Gastrocnemius medialis (tissue), 4 donors: ENCODE results near the gene IL17RB. TPM values are rescaled to one million over a fixed set of nuclear protein-coding genes. Genes with fewer than 3 reads are reported as not detected.

Experiments used
- ATAC-seq, 2 donors: fragments of 150-250 bp; one replicate each; pipeline ENCODE4 v1.9.1; 2016
- DNase-seq, 2 donors: peaks; one replicate each; pipeline ENCODE4 v3.0.0-alpha.2; 2019
- H3K27ac ChIP-seq, 4 donors: fragments of 200-600 bp; sonication (generic); 1 replicate in 1 of 4; 2 replicates in 3 of 4; pipeline ENCODE4 v1.5.1; 2016 to 2018; ENCODE audit warnings: mild to moderate bottlenecking in 2 of 4, moderate library complexity in 1 of 4
- H3K27me3 ChIP-seq, 3 donors: fragments of 200-600 bp; sonication (generic) in 2 of 3; 1 replicate in 1 of 3; 2 replicates in 2 of 3; pipeline versions ENCODE4 v1.5.1 to v1.6.0; 2016 to 2019; ENCODE audit warnings: mild to moderate bottlenecking in 1 of 3, moderate library complexity in 1 of 3
- H3K36me3 ChIP-seq, 2 donors: fragments of 200-600 bp; sonication (generic) in 1 of 2; one replicate each; pipeline ENCODE4 v1.5.1; 2017 to 2018
- H3K4me1 ChIP-seq, 2 donors: fragments of 200-600 bp; sonication (generic) in 1 of 2; one replicate each; pipeline ENCODE4 v1.5.1; 2016 to 2017; ENCODE audit warnings: mild to moderate bottlenecking in 2 of 2
- H3K4me3 ChIP-seq, 4 donors: fragments of 200-600 bp; sonication (generic) in 3 of 4; 1 replicate in 1 of 4; 2 replicates in 3 of 4; pipeline ENCODE4 v1.5.1; 2016 to 2019; ENCODE audit warnings: mild to moderate bottlenecking in 2 of 4
- H3K9me3 ChIP-seq, 3 donors: fragments of 200-600 bp; sonication (generic) in 2 of 3; 1 replicate in 1 of 3; 2 replicates in 2 of 3; pipeline ENCODE4 v1.5.1; 2016 to 2019
- POLR2A ChIP-seq, 2 donors: fragments of 450-650 bp; IDR thresholded peaks; one replicate each; pipeline ENCODE4 v1.6.1; 2017; ENCODE audit warnings: antibody characterized with exemption in 2 of 2, mild to moderate bottlenecking in 2 of 2, moderate library complexity in 2 of 2
- in situ Hi-C, 4 donors: fragments of 200-750 bp; cut with MboI; loops; one replicate each; pipeline versions ENCODE4 v1.15.0 to v1.8.0; 2017; ENCODE audit warnings: low sequenced_read_pairs in 4 of 4
- intact Hi-C: fragments of 100-400 bp; cut with DNase I; formaldehyde crosslinking; loops from one replicate; pipeline ENCODE4 v1.15.1; 2023; ENCODE audit warnings: low total_unique reads
- total RNA-seq, 4 donors: library from RNA; depleted of rRNA; stranded (reverse); fragments of >200 nt; gene quantifications; one replicate each; pipeline versions ENCODE4 v1.1.0 to v1.2.3, GENCODE V29; 2016
- TF ChIP-seq, protein P1 (sequence below), 5 experiments: fragments of 450-650 bp in 3 of 5; fragments of 200-600 bp in 2 of 5; sonication (generic) in 2 of 5; IDR thresholded peaks in 4 of 5; conservative IDR thresholded peaks in 1 of 5; 1 replicate in 4 of 5; 2 replicates in 1 of 5; pipeline ENCODE4 v1.5.1; 2016 to 2019; ENCODE audit warnings: antibody characterized with exemption in 5 of 5, mild to moderate bottlenecking in 3 of 5, moderate library complexity in 3 of 5

IL17RB gene
- total RNA-seq, 4 donors from 2014 or later = 0.41 to 1.4 (median 0.79) TPM

DNA sequence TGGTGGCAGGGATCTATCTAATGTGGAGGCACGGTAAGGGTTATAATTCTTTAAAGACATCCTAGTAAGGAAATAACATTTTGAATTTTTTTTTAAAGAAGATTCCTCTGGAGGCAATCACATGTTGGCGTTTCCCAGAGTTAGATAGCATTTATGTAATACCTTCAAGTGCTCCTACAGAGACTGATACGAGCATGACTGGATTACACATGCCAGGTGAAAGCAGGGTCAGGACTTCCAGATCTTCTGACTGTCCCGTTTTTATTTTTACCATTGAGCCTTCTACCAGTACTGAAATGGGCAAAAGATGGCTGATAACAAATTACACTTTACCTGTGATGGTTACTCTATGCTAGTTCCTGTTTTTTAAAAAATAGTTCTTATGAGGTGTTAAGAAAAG lies 13.8 kb downstream of the IL17RB start:
- H3K4me1 ChIP-seq = no peaks in the 10 kb centered on the region
- DNase-seq = no peak
- peaks cover 0 to 62% of the 10 kb centered on the region in 2 donors for H3K36me3 ChIP-seq

DNA sequence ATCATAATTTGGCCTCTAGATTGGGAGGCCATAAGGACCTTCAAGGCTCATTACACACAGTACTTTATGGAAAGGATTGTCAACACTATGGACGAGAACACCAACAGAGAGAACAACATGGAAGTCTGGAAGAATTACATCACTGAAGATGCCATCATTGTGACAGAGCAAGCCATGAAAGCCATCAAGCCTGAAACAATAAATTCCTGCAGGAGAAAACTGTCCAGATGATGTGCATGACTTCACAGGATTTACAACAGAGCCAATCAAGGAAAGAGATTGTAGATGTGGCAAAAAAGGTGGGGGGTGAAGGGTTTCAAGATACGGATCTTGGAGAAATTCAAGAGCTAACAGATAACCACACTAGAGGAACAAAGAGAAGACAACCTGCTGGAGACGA lies 15.9 kb downstream of the IL17RB start:
- ATAC-seq (no peak), DNase-seq (no peak)
- H3K27me3 ChIP-seq = no peaks in the 10 kb centered on the region
- intact Hi-C loops = no loop called here
- TF ChIP-seq, protein P1, sequence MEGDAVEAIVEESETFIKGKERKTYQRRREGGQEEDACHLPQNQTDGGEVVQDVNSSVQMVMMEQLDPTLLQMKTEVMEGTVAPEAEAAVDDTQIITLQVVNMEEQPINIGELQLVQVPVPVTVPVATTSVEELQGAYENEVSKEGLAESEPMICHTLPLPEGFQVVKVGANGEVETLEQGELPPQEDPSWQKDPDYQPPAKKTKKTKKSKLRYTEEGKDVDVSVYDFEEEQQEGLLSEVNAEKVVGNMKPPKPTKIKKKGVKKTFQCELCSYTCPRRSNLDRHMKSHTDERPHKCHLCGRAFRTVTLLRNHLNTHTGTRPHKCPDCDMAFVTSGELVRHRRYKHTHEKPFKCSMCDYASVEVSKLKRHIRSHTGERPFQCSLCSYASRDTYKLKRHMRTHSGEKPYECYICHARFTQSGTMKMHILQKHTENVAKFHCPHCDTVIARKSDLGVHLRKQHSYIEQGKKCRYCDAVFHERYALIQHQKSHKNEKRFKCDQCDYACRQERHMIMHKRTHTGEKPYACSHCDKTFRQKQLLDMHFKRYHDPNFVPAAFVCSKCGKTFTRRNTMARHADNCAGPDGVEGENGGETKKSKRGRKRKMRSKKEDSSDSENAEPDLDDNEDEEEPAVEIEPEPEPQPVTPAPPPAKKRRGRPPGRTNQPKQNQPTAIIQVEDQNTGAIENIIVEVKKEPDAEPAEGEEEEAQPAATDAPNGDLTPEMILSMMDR (IDR thresholded peaks at IDR 0.05 in 4 of 5, conservative IDR thresholded peaks at IDR 0.05 in 1 of 5) = no peak
- no peak for TF ChIP-seq POLR2A (IDR thresholded peaks at IDR 0.05)
- H3K9me3 ChIP-seq = no peaks in the 10 kb centered on the region
- in situ Hi-C loops = no loop called here
- H3K4me3 ChIP-seq = no peak overlapping the region
- H3K36me3 ChIP-seq = peaks cover 0 to 80% of the 10 kb centered on the region in 2 donors
- no peak overlapping the region for H3K27ac ChIP-seq
- H3K4me1 ChIP-seq = no peaks in the 10 kb centered on the region

More for the DNA sequence above, 13.8 kb downstream of the IL17RB start:
- no peak for ATAC-seq
- Histone ChIP-seq H3K9me3 (no peaks in the 10 kb centered on the region), H3K27me3 (no peaks in the 10 kb centered on the region), H3K4me3 (no peak overlapping the region), H3K27ac (no peak overlapping the region)
- intact Hi-C loops (no loop called here), in situ Hi-C loops (no loop called here)
- TF ChIP-seq POLR2A (IDR thresholded peaks at IDR 0.05) = no peak
- TF ChIP-seq, protein P1 (IDR thresholded peaks at IDR 0.05 in 4 of 5, conservative IDR thresholded peaks at IDR 0.05 in 1 of 5) = no peak

DNA sequence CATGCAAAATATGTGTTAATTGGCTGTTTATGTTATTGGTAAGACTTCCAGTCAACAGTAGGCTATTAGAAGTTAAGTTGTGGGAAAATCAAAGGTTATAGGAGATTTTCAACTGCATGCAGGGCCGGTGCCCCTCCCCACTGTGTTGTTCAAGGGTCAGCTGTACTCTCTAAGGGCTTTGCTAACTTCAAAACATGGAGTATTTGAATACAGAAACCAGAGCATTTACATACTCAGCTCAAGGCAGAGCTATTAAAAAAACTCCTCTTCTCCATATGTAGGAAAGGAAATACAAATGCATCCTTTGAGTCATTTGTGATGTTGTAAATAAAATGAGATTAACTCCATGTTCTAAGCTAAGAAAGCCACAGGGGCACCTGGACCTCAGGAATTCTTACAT lies 16.8 kb downstream of the IL17RB start:
- Histone ChIP-seq H3K27me3 (no peaks in the 10 kb centered on the region), H3K36me3 (peaks cover 0 to 89% of the 10 kb centered on the region in 2 donors), H3K4me3 (no peak overlapping the region), H3K4me1 (no peaks in the 10 kb centered on the region), H3K9me3 (no peaks in the 10 kb centered on the region), H3K27ac (no peak overlapping the region)
- in situ Hi-C loops (no loop called here), intact Hi-C loops (no loop called here)
- TF ChIP-seq, protein P1 (IDR thresholded peaks at IDR 0.05 in 4 of 5, conservative IDR thresholded peaks at IDR 0.05 in 1 of 5) = no peak
- TF ChIP-seq POLR2A (IDR thresholded peaks at IDR 0.05) = no peak
- ATAC-seq (no peak), DNase-seq (no peak)

DNA sequence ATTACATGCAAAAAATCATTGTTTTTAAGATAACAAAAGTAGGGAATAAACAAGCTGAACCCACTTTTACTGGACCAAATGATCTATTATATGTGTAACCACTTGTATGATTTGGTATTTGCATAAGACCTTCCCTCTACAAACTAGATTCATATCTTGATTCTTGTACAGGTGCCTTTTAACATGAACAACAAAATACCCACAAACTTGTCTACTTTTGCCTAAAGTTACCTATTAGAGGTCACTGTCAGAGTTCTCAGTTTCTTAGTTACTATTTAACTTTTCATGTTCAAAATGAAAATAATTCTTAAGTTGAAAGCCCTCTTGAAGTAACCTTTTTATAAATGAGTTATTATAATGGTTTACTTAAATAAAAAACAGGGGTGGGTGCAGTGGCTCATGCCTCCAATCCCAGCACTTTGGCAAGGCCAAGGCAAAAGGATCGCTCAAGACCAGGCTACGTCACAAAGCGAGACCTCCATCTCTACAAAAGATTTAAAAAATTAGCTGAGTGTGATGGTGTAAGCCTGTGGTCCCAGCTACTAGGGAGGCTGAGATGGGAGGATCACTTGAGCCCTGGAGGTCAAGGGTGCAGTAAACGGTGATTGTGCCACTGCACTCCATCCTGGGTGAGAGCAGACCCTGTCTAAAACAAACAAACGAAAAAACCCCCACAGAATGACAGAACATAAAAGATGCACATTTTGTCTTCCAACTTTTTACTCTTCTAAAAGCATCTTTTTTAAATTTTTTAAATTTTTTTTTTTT lies 19.5 kb downstream of the IL17RB start:
- no peak for DNase-seq
- no peak for ATAC-seq
- no peak for TF ChIP-seq POLR2A (IDR thresholded peaks at IDR 0.05)
- TF ChIP-seq, protein P1 (IDR thresholded peaks at IDR 0.05 in 4 of 5, conservative IDR thresholded peaks at IDR 0.05 in 1 of 5) = no peak
- Histone ChIP-seq H3K4me1 (no peaks in the 10 kb centered on the region), H3K9me3 (no peaks in the 10 kb centered on the region), H3K4me3 (no peak overlapping the region), H3K27ac (no peak overlapping the region), H3K36me3 (peaks cover 0 to 98% of the 10 kb centered on the region in 2 donors), H3K27me3 (no peaks in the 10 kb centered on the region)
- in situ Hi-C loops = no loop called here
- intact Hi-C loops = no loop called here
